ENCODE measurements around the gene UBE2Q1.

GRCh38 chr1:154553056-154554030, 5.1 kb downstream of the UBE2Q1 start:
- TF ChIP-seq CTCF (IDR thresholded peaks at IDR 0.05) (no peak), EP300 (IDR thresholded peaks at IDR 0.05) (no peak), POLR2A (IDR thresholded peaks at IDR 0.05) (no peak)
